HS-27A (cell line): ENCODE results near the gene TRIM63.

Source experiments
- DNase-seq: peaks from one replicate; pipeline ENCODE4 v3.0.0-alpha.2; 2012; ENCODE audit warnings: low read depth, missing footprints

Gene TRIM63

GRCh38 chr1:26032656-26033357 is 34.6 kb downstream of the TRIM63 start:
- no peak for DNase-seq

DNA sequence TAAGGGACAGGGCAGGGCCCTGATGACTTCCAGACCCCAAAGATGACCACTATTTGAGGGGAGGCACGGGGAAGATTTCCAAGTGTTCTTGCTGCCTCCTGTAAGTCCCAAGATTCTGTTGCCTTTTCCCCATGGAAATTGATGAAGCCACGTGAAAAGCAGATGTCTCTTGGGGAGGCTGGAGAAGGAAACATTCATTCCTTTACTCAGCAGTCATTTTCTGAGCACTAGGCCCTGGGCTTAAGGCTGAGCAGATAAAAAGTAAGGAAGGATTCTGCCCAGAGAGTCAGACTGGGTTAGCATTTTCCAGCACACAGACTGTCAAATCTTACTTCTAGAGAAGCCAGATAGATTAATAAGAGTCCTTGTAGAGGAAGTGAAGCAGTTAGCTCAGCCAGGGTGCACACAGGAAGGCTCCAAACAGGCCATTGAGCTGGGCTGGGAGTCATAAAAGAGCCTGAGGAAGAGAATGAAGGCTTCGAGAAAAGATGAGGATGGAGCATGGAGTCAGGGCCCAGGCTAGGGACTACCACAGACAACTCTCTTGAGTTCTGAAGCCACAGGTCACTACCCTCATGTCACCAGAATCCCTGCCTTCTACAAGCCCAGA is 35.7 kb downstream of the TRIM63 start:
- DNase-seq, result no peak

DNA sequence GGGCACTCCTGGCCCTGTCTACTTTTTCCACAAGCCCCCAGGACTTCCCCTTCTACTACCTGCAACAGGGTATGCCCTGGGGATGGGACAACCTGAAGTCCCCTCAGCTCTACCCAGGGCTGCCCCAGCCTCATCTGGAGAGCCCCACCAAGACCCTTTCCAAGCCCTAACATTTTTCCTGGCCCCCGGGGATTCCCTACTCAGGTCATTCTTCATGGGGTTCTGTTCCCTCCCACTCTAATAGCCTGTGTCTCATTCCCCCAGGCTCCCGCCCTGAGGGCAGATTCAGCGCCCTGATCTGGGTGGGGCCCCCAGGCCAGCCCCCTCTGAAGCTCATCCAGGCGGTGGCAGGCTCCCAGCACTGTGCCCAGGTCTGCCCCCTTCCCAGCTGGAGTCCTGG is 36.2 kb downstream of the TRIM63 start:
- DNase-seq, result no peak

DNA sequence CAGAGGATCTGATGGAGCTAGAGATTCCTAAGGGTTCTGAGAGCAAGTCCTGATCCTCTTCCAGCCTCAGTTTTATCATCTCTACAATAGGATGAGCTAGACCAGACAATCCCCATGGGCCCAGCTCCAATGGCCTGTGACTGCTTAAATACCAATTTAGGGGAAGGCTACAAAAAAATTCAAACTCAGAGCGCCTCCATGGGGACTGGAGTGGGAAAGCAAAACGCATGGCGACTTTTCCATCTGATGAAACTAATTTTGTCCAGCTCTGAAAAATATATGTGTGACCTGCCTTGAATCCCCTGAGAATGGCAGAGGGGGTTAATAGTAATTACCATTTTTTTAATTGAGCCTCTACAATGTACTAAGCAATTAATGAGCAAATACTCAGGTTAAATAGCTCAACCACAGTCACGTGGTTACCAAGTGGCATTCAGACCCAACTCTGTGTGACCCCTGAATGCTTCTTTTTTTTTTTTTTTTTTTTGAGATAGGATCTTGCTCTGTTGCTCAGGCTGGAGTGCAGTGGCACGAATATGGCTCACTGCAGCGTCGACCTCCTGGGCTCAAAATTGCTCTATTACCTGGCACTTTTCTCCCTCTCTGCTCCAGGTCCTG is 37.5 kb downstream of the TRIM63 start:
- DNase-seq, result no peak

- DNase-seq, result no peak
These were observed 38.2 kb downstream of the TRIM63 start for GRCh38 chr1:26029054-26029863.

- DNase-seq, result no peak
These were observed 38.9 kb downstream of the TRIM63 start for GRCh38 chr1:26028490-26028980.

- no peak for DNase-seq
These were observed 39.5 kb downstream of the TRIM63 start for GRCh38 chr1:26027716-26028489.

DNA sequence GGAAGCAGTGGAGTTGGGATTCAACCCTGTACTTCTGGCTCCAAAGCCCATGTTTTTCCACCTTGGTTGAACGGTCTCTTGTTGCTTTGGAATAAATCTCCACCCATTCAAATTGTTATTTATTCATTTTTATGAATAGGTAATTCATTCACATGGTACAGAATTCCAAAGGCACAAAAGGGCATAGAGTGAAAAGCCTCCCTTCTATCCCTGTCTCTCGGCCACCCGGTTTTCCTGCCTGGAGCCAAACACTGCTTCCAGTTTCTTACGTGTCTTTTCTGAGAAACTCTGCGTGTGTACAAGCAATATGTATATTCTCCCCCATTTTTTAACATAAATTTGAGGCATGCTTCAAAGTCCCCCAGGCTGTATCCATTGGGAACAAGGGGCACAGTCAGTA is 41.9 kb downstream of the TRIM63 start:
- DNase-seq, result no peak

GRCh38 chr1:26025060-26025459 is 42.4 kb downstream of the TRIM63 start:
- DNase-seq, result no peak

DNA sequence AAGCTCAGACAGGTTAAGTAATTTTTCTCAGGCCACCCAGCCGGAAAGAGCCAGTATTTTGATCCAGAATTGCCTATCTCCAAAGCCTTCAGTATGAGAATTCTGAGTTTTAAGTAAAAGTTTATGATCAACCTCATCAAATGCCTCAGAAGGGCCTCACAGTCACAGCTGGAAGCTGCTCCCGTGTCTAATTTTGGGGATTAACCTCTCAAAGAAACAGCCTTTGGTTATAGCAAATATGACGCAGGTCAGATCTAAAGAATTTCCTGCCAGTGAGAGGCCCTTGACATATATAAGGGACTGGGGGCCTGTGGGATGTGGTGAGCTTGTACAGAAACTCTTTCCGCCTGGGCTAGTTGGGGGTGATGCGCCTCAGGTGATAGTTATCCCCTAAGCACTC is 43.6 kb downstream of the TRIM63 start:
- DNase-seq, result no peak

- DNase-seq, result no peak
These were observed 44.4 kb downstream of the TRIM63 start for GRCh38 chr1:26023009-26023408.

- no peak for DNase-seq
These were observed 45.0 kb downstream of the TRIM63 start for GRCh38 chr1:26022404-26022779.

GRCh38 chr1:26021647-26022403 is 45.6 kb downstream of the TRIM63 start, which contains the start of gene EXTL1:
Gene EXTL1, plus strand, starts transcription at chr1:26021775. Its CDS starts 872 bp downstream, at chr1:26022647.
- no peak for DNase-seq

- DNase-seq, result no peak
These were observed 46.3 kb downstream of the TRIM63 start for GRCh38 chr1:26020941-26021646.

DNA sequence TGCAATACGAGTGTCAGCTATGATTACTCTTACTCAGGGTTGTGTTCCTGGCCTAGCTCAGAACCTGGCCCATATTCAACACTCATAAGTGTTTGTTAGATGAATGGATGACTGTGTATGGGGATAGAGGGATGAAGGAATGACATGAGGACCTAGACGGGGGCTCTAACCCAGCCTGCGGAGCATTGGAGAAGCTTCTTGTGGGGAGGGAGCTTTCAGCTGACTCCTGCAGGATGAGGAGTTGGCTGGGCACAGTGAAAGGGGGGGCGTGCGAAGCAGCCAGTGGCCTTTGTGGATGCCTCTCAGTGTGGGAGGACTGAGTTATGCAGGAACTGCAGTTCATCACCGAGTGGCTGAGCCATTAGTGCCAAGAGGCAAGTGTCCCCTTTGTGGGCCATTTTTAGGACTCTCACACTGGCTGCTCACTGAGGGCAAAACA is 47.1 kb downstream of the TRIM63 start:
- no peak for DNase-seq

GRCh38 chr1:26019641-26020315 is 47.7 kb downstream of the TRIM63 start:
- peak; percentile 24 for DNase-seq

GRCh38 chr1:26017606-26018005 is 49.8 kb downstream of the TRIM63 start:
- DNase-seq, result no peak

- DNase-seq, result no peak
These were observed 50.4 kb downstream of the TRIM63 start for GRCh38 chr1:26016953-26017545.
